Gastroesophageal sphincter (tissue), 3 donors: Measurements from ENCODE around the gene TAGLN.

ENCODE experiments used
- CTCF ChIP-seq, 4 experiments: fragments of 200-600 bp in 2 of 4; fragments of 450-650 bp in 2 of 4; sonication (generic) in 1 of 4; IDR thresholded peaks; one replicate each; pipeline ENCODE4 v1.5.1; 2017 to 2019; ENCODE audit warnings: antibody characterized with exemption in 4 of 4, mild to moderate bottlenecking in 2 of 4, moderate library complexity in 2 of 4
- POLR2A ChIP-seq, 2 donors: fragments of 450-650 bp; IDR thresholded peaks; one replicate each; pipeline ENCODE4 v1.6.1; 2017; ENCODE audit warnings: antibody characterized with exemption in 2 of 2, mild to moderate bottlenecking in 2 of 2, moderate library complexity in 1 of 2

- TF ChIP-seq POLR2A (IDR thresholded peaks at IDR 0.05) = no peak
- TF ChIP-seq CTCF (IDR thresholded peaks at IDR 0.05) = no peak
Measured at GRCh38 chr11:117154468-117154867, 44.7 kb upstream of the TAGLN start.
